ENCODE data around the gene PCBP4. TPM values are rescaled to one million over a fixed set of nuclear protein-coding genes. Genes with fewer than 3 reads are reported as not detected.

PCBP4 gene
- total RNA-seq, 1 donor from 2014 or later: 47.5 TPM

DNA sequence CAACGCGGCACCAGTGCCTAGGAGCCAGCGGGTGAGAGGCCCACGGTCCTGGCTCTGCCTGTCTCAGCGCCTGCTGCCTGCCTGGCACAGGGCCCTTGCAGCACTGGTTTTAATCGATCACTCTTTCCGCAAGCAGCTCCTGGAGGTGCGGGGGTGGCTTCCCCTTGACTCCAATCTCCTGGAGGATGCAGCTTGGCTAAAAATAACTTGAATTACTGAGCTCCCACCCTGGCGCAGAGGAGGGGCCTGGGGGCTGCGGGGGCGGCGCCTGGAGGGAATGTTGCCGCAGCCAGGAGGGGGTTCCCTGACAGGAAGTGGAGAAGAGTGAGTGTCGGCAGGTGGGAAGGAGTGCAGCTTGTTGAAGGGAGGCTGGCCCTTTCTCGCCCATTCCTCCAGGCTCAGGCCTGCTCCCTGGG is 38.3 kb upstream of the PCBP4 start:
- H3K27ac Mint-ChIP-seq (ENCODE audit: unreplicated experiment): peak overlapping the region; percentile 62
- peaks cover 22% of the 10 kb centered on the region for H3K4me1 Mint-ChIP-seq (ENCODE audit: unreplicated experiment)
- DNase-seq (ENCODE audit: extremely low spot score, unreplicated experiment): no peak
- no peaks in the 10 kb centered on the region for H3K36me3 Mint-ChIP-seq (ENCODE audit: unreplicated experiment)
- no peak overlapping the region for H3K4me3 Mint-ChIP-seq (ENCODE audit: unreplicated experiment)
- no peaks in the 10 kb centered on the region for H3K27me3 Mint-ChIP-seq (ENCODE audit: unreplicated experiment)
- TF ChIP-seq, protein P1, sequence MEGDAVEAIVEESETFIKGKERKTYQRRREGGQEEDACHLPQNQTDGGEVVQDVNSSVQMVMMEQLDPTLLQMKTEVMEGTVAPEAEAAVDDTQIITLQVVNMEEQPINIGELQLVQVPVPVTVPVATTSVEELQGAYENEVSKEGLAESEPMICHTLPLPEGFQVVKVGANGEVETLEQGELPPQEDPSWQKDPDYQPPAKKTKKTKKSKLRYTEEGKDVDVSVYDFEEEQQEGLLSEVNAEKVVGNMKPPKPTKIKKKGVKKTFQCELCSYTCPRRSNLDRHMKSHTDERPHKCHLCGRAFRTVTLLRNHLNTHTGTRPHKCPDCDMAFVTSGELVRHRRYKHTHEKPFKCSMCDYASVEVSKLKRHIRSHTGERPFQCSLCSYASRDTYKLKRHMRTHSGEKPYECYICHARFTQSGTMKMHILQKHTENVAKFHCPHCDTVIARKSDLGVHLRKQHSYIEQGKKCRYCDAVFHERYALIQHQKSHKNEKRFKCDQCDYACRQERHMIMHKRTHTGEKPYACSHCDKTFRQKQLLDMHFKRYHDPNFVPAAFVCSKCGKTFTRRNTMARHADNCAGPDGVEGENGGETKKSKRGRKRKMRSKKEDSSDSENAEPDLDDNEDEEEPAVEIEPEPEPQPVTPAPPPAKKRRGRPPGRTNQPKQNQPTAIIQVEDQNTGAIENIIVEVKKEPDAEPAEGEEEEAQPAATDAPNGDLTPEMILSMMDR (IDR thresholded peaks at IDR 0.05): no peak
- no peaks in the 10 kb centered on the region for H3K9me3 Mint-ChIP-seq (ENCODE audit: unreplicated experiment)

DNA sequence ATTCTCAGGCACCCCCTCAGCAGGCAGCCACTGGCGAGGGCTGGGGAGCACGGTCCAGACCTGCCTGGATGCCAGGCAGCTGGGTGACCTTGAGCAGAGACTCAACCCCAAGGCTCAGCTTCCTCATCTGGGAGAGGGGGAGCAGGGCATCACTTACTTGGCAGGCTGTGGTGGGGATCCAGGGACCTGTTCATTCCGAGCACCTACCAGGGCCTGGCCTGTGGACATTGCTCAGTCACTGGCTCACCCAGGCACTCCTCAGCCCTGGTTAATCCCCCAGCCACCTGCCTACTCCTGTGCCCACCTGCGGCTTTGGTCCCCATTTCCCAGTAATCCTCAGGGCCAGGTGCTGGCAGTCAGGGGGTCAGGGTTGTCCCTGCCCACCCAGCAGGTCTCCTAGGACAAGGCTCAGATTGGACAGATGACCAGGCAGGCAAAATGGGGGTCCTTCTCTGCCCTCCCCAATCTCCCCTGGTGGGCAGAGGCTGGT is 37.7 kb upstream of the PCBP4 start:
- TF ChIP-seq, protein P1 (IDR thresholded peaks at IDR 0.05): no peak
- peaks cover 22% of the 10 kb centered on the region for H3K4me1 Mint-ChIP-seq (ENCODE audit: unreplicated experiment)
- no peak for DNase-seq (ENCODE audit: extremely low spot score, unreplicated experiment)
- H3K9me3 Mint-ChIP-seq (ENCODE audit: unreplicated experiment): no peaks in the 10 kb centered on the region
- no peak overlapping the region for H3K4me3 Mint-ChIP-seq (ENCODE audit: unreplicated experiment)
- peak overlapping the region; percentile 62 for H3K27ac Mint-ChIP-seq (ENCODE audit: unreplicated experiment)
- H3K27me3 Mint-ChIP-seq (ENCODE audit: unreplicated experiment): no peaks in the 10 kb centered on the region
- no peaks in the 10 kb centered on the region for H3K36me3 Mint-ChIP-seq (ENCODE audit: unreplicated experiment)

- Mint-ChIP-seq H3K36me3 (ENCODE audit: unreplicated experiment) (no peaks in the 10 kb centered on the region), H3K27me3 (ENCODE audit: unreplicated experiment) (no peaks in the 10 kb centered on the region), H3K27ac (ENCODE audit: unreplicated experiment) (no peak overlapping the region), H3K9me3 (ENCODE audit: unreplicated experiment) (no peaks in the 10 kb centered on the region), H3K4me1 (ENCODE audit: unreplicated experiment) (peaks cover 22% of the 10 kb centered on the region), H3K4me3 (ENCODE audit: unreplicated experiment) (no peak overlapping the region)
- TF ChIP-seq, protein P1 (IDR thresholded peaks at IDR 0.05): peak; percentile 78
- DNase-seq (ENCODE audit: extremely low spot score, unreplicated experiment): no peak
These were observed 37.0 kb upstream of the PCBP4 start for GRCh38 chr3:52004163-52004787.

DNA sequence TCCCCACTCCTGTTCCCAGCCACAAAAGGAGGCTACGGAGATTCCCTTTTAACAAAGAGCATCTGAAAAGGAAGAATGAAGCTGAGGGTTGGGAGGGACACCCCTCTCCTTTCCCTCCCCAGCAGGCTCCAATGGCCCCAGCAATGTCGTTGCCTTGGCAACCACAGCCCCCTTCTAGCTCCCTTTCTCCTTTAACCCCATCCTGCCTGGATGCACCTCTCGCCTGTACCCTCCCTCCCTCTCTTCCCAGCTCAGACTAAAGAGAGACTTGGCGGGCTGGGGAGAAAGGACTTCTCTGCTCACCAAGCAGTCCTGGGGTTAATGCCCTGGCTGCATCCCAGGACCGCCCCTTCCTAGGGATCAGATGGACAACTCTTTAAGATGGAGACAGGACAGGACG is 35.5 kb upstream of the PCBP4 start:
- Mint-ChIP-seq H3K27me3 (ENCODE audit: unreplicated experiment) (peaks cover 5% of the 10 kb centered on the region), H3K27ac (ENCODE audit: unreplicated experiment) (no peak overlapping the region), H3K4me3 (ENCODE audit: unreplicated experiment) (no peak overlapping the region), H3K4me1 (ENCODE audit: unreplicated experiment) (peaks cover 22% of the 10 kb centered on the region), H3K36me3 (ENCODE audit: unreplicated experiment) (no peaks in the 10 kb centered on the region), H3K9me3 (ENCODE audit: unreplicated experiment) (no peaks in the 10 kb centered on the region)
- TF ChIP-seq, protein P1 (IDR thresholded peaks at IDR 0.05): no peak
- DNase-seq (ENCODE audit: extremely low spot score, unreplicated experiment): no peak

- H3K36me3 Mint-ChIP-seq (ENCODE audit: unreplicated experiment): no peaks in the 10 kb centered on the region
- TF ChIP-seq, protein P1 (IDR thresholded peaks at IDR 0.05): peak; percentile 97
- peaks cover 8% of the 10 kb centered on the region for H3K27me3 Mint-ChIP-seq (ENCODE audit: unreplicated experiment)
- peaks cover 22% of the 10 kb centered on the region for H3K4me1 Mint-ChIP-seq (ENCODE audit: unreplicated experiment)
- H3K4me3 Mint-ChIP-seq (ENCODE audit: unreplicated experiment): no peak overlapping the region
- H3K27ac Mint-ChIP-seq (ENCODE audit: unreplicated experiment): no peak overlapping the region
- peak; percentile 90 for DNase-seq (ENCODE audit: extremely low spot score, unreplicated experiment)
- H3K9me3 Mint-ChIP-seq (ENCODE audit: unreplicated experiment): no peaks in the 10 kb centered on the region
These were observed 34.3 kb upstream of the PCBP4 start for GRCh38 chr3:52001443-52001974.
